Neural cell (in vitro differentiated cells): ENCODE data around the gene KCNS3. TPM values are rescaled to one million over a fixed set of nuclear protein-coding genes. Genes with fewer than 3 reads are reported as not detected.
A peak's percentile ranks its signal among the peaks of the same experiment; 100 is the strongest.

Experiments
- H2AFZ ChIP-seq: fragments of 200-600, 300-800 bp; sonication (generic), shearing (Covaris generic); 2 replicates; pipeline ENCODE4 v1.6.0; 2014; ENCODE audit warnings: low read depth, mild to moderate bottlenecking, antibody characterized with exemption, low read length, moderate library complexity
- H3F3A ChIP-seq: fragments of 200-600 bp; shearing (Covaris generic); 2 replicates; pipeline ENCODE4 v1.6.1; 2016; ENCODE audit warnings: mild to moderate bottlenecking, moderate library complexity, mixed read lengths, antibody characterized with exemption, low read length; ENCODE audit not compliant: insufficient read depth, poor library complexity, severe bottlenecking
- H3K27ac ChIP-seq: fragments of 200-600, 300-800 bp; sonication (generic), shearing (Covaris generic); 2 replicates; pipeline ENCODE4 v1.5.1; 2014; ENCODE audit warnings: mild to moderate bottlenecking, low read length, moderate library complexity
- H3K27me3 ChIP-seq: fragments of 300-800, 200-600 bp; sonication (generic), shearing (Covaris generic); 2 replicates; pipeline ENCODE4 v1.6.0; 2014; ENCODE audit warnings: mild to moderate bottlenecking, low read depth, low read length, moderate library complexity; ENCODE audit not compliant: insufficient read depth
- H3K36me3 ChIP-seq: fragments of 300-800, 200-600 bp; sonication (generic), shearing (Covaris generic); 2 replicates; pipeline ENCODE4 v1.5.1; 2014; ENCODE audit warnings: mild to moderate bottlenecking, antibody characterized with exemption, low read length, moderate library complexity; ENCODE audit not compliant: insufficient read depth
- H3K4me2 ChIP-seq: fragments of 300-800, 200-600 bp; sonication (generic), shearing (Covaris generic); 2 replicates; pipeline ENCODE4 v1.6.0; 2014; ENCODE audit warnings: mild to moderate bottlenecking, low read length
- H3K4me3 ChIP-seq: fragments of 300-800, 200-600 bp; sonication (generic), shearing (Covaris generic); 2 replicates; pipeline ENCODE4 v1.5.1; 2014; ENCODE audit warnings: mild to moderate bottlenecking, low read length, moderate library complexity
- H3K79me2 ChIP-seq: fragments of 200-600 bp; shearing (Covaris generic); replicated peaks from 2 replicates; pipeline ENCODE4 v1.6.0; 2014; ENCODE audit warnings: mild to moderate bottlenecking, low read length, moderate library complexity; ENCODE audit not compliant: insufficient read depth
- H3K9ac ChIP-seq: fragments of 300-800, 200-600 bp; sonication (generic), shearing (Covaris generic); 2 replicates; pipeline ENCODE4 v1.6.1; 2016; ENCODE audit warnings: mild to moderate bottlenecking, low read length, mixed read lengths
- H3K9me2 ChIP-seq: fragments of 200-600 bp; shearing (Covaris generic); 2 replicates; pipeline ENCODE4 v1.6.1; 2016; ENCODE audit warnings: mild to moderate bottlenecking, low read length, mixed read lengths; ENCODE audit not compliant: insufficient read depth
- H3K9me3 ChIP-seq: fragments of 200-600, 300-800 bp; sonication (generic), shearing (Covaris generic); 2 replicates; pipeline ENCODE4 v1.6.1; 2016; ENCODE audit warnings: mild to moderate bottlenecking, mixed run types, low read length, moderate library complexity, mixed read lengths
- H4K20me1 ChIP-seq: fragments of 200-600 bp; shearing (Covaris generic); 2 replicates; pipeline ENCODE4 v1.6.1; 2016; ENCODE audit warnings: mild to moderate bottlenecking, mixed run types; ENCODE audit not compliant: insufficient read depth
- EP300 ChIP-seq: fragments of 450-650 bp; conservative IDR thresholded peaks from 2 replicates; pipeline ENCODE4 v1.6.1; 2014; ENCODE audit warnings: antibody characterized with exemption, mild to moderate bottlenecking, moderate library complexity; ENCODE audit not compliant: poor library complexity, severe bottlenecking
- EZH2 ChIP-seq: fragments of 200-600, 300-800 bp; shearing (Covaris generic), sonication (generic); IDR thresholded peaks from 2 replicates; pipeline ENCODE4 v1.6.1; 2014; ENCODE audit warnings: antibody characterized with exemption, low read length, borderline replicate concordance, mild to moderate bottlenecking; ENCODE audit not compliant: insufficient read depth, poor library complexity, severe bottlenecking
- MXI1 ChIP-seq: fragments of 450-650 bp; conservative IDR thresholded peaks from 2 replicates; pipeline ENCODE4 v1.6.1; 2014; ENCODE audit warnings: antibody characterized with exemption, mild to moderate bottlenecking; ENCODE audit not compliant: poor library complexity, severe bottlenecking
- POLR2AphosphoS5 ChIP-seq: IDR thresholded peaks from 2 replicates; pipeline ENCODE4 v1.6.1; 2012
- RAD21 ChIP-seq: fragments of 450-650 bp; conservative IDR thresholded peaks from 2 replicates; pipeline ENCODE4 v1.6.1; 2014; ENCODE audit warnings: antibody characterized with exemption, mild to moderate bottlenecking, moderate library complexity
- SMC3 ChIP-seq: fragments of 450-650 bp; conservative IDR thresholded peaks from 2 replicates; pipeline ENCODE4 v1.6.1; 2014; ENCODE audit warnings: antibody characterized with exemption, mild to moderate bottlenecking, moderate library complexity; ENCODE audit not compliant: poor library complexity
- TAF1 ChIP-seq: IDR thresholded peaks from 2 replicates; pipeline ENCODE4 v1.6.1; 2012; ENCODE audit warnings: low read depth
- polyA plus RNA-seq: library from polyadenylated mRNA; depleted of rRNA; stranded (reverse); fragments of >200 nt; gene quantifications from 2 replicates; pipeline ENCODE4 v1.2.3, GENCODE V29; 2014
- TF ChIP-seq, protein P1 (sequence below): IDR thresholded peaks from 2 replicates; pipeline ENCODE4 v1.6.1; 2012; ENCODE audit warnings: borderline replicate concordance
- TF ChIP-seq, protein P2 (sequence below): fragments of 450-650 bp; IDR thresholded peaks from 2 replicates; pipeline ENCODE4 v1.5.1; 2014; ENCODE audit warnings: antibody characterized with exemption, mild to moderate bottlenecking, moderate library complexity; ENCODE audit not compliant: poor library complexity, severe bottlenecking

Gene KCNS3
- polyA plus RNA-seq, 1 donor from 2014 or later = 0.15 TPM

DNA sequence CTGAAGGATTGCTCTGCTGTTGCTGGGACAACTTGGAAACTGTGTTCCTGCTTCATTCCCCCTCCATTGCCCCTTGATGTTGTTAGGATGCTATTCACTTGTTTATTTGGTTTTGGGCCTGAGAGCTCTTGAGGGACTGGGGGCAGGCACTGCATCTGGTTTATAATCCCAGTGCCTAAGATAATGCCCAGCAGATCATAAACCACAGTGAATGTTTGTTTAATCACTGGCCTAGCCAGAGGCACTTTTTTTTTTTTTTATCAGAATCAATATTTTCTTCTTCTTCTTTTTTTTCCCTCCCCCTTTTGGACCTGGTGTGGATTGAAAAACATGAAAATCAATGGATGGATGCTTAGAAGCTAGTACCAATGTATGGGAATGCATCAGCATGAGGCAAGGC is 38.1 kb downstream of the KCNS3 start:
- no peak overlapping the region for H3K9ac ChIP-seq
- no peak overlapping the region for H3K4me2 ChIP-seq
- no peaks in the 10 kb centered on the region for H3K79me2 ChIP-seq
- no peak overlapping the region for H3K4me3 ChIP-seq
- no peaks in the 10 kb centered on the region for H3K9me2 ChIP-seq
- H3K9me3 ChIP-seq = no peaks in the 10 kb centered on the region
- H4K20me1 ChIP-seq = no peaks in the 10 kb centered on the region
- no peak for TF ChIP-seq POLR2AphosphoS5
- TF ChIP-seq, protein P1, sequence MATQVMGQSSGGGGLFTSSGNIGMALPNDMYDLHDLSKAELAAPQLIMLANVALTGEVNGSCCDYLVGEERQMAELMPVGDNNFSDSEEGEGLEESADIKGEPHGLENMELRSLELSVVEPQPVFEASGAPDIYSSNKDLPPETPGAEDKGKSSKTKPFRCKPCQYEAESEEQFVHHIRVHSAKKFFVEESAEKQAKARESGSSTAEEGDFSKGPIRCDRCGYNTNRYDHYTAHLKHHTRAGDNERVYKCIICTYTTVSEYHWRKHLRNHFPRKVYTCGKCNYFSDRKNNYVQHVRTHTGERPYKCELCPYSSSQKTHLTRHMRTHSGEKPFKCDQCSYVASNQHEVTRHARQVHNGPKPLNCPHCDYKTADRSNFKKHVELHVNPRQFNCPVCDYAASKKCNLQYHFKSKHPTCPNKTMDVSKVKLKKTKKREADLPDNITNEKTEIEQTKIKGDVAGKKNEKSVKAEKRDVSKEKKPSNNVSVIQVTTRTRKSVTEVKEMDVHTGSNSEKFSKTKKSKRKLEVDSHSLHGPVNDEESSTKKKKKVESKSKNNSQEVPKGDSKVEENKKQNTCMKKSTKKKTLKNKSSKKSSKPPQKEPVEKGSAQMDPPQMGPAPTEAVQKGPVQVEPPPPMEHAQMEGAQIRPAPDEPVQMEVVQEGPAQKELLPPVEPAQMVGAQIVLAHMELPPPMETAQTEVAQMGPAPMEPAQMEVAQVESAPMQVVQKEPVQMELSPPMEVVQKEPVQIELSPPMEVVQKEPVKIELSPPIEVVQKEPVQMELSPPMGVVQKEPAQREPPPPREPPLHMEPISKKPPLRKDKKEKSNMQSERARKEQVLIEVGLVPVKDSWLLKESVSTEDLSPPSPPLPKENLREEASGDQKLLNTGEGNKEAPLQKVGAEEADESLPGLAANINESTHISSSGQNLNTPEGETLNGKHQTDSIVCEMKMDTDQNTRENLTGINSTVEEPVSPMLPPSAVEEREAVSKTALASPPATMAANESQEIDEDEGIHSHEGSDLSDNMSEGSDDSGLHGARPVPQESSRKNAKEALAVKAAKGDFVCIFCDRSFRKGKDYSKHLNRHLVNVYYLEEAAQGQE = no peak
- TF ChIP-seq, protein P2, sequence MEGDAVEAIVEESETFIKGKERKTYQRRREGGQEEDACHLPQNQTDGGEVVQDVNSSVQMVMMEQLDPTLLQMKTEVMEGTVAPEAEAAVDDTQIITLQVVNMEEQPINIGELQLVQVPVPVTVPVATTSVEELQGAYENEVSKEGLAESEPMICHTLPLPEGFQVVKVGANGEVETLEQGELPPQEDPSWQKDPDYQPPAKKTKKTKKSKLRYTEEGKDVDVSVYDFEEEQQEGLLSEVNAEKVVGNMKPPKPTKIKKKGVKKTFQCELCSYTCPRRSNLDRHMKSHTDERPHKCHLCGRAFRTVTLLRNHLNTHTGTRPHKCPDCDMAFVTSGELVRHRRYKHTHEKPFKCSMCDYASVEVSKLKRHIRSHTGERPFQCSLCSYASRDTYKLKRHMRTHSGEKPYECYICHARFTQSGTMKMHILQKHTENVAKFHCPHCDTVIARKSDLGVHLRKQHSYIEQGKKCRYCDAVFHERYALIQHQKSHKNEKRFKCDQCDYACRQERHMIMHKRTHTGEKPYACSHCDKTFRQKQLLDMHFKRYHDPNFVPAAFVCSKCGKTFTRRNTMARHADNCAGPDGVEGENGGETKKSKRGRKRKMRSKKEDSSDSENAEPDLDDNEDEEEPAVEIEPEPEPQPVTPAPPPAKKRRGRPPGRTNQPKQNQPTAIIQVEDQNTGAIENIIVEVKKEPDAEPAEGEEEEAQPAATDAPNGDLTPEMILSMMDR = no peak
- TF ChIP-seq MXI1 = no peak
- no peak for TF ChIP-seq EP300
- TF ChIP-seq SMC3 = no peak
- no peak for TF ChIP-seq EZH2
- TF ChIP-seq TAF1 = no peak
- TF ChIP-seq RAD21 = no peak
- H3K27ac ChIP-seq = no peak overlapping the region
- H2AFZ ChIP-seq = no peak overlapping the region
- H3K36me3 ChIP-seq = no peaks in the 10 kb centered on the region
- no peaks in the 10 kb centered on the region for H3K27me3 ChIP-seq
- H3F3A ChIP-seq = no peaks in the 10 kb centered on the region

DNA sequence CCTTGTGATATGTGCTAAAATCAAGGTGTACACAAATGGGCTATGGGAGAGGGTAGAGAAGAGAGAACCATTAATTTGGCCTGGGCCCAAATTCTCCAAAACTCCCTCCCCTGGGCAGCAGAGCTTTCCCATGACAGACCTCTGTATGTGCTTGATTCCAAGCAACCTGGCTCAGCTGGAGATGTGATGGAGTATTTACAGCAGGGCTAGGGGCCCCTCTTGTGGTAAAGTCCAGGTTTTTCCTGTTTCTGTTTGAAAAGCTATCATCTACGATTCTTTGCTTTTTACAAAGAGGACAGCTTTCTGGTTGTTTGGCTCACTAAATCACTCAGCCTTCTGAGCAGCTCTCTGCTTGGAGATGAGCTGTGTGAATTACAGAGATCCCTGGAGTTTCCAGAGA is 40.3 kb downstream of the KCNS3 start:
- H3K79me2 ChIP-seq = no peaks in the 10 kb centered on the region
- H3K9ac ChIP-seq = no peak overlapping the region
- H3F3A ChIP-seq = no peaks in the 10 kb centered on the region
- H3K4me2 ChIP-seq = no peak overlapping the region
- no peak overlapping the region for H3K4me3 ChIP-seq
- H3K27ac ChIP-seq = no peak overlapping the region
- no peak overlapping the region for H2AFZ ChIP-seq
- H3K9me3 ChIP-seq = no peaks in the 10 kb centered on the region
- no peaks in the 10 kb centered on the region for H4K20me1 ChIP-seq
- H3K9me2 ChIP-seq = no peaks in the 10 kb centered on the region
- no peaks in the 10 kb centered on the region for H3K36me3 ChIP-seq
- no peaks in the 10 kb centered on the region for H3K27me3 ChIP-seq
- TF ChIP-seq EZH2 (no peak), TAF1 (no peak), RAD21 (peak; percentile 58), POLR2AphosphoS5 (no peak), EP300 (no peak), MXI1 (no peak), SMC3 (peak; percentile 52)
- TF ChIP-seq, protein P1 = no peak
- TF ChIP-seq, protein P2 = peak; percentile 53
